Natural killer cell (primary cell): ENCODE measurements around the gene BLM. TPM values are rescaled to one million over a fixed set of nuclear protein-coding genes. Genes with fewer than 3 reads are reported as not detected.

ENCODE experiments used
- ATAC-seq, 3 donors: fragments of 150-1000 bp in 2 of 3; fragments of 200-7000 bp in 1 of 3; cut with Tn5 transposase; 1 replicate in 1 of 3; 2 replicates in 2 of 3; pipeline ENCODE4 v1.10.0; 2021; ENCODE audit warnings: mild to moderate bottlenecking in 2 of 3, moderate library complexity in 2 of 3
- DNase-seq, 2 donors: peaks; one replicate each; pipeline versions ENCODE4 v3.0.0 to v3.0.0-alpha.2; 2013 to 2021; ENCODE audit warnings: mixed read lengths in 1 of 2
- H3K27ac ChIP-seq: one replicate; pipeline ENCODE4 v1.5.1; 2013; ENCODE audit warnings: mild to moderate bottlenecking, low read length
- H3K27me3 ChIP-seq: one replicate; pipeline ENCODE4 v1.6.1; 2013; ENCODE audit warnings: low read length; ENCODE audit not compliant: control insufficient read depth, insufficient read depth
- H3K36me3 ChIP-seq: one replicate; pipeline ENCODE4 v1.6.1; 2013; ENCODE audit warnings: low read length; ENCODE audit not compliant: control insufficient read depth, insufficient read depth
- H3K4me1 ChIP-seq: one replicate; pipeline ENCODE4 v1.6.1; 2013; ENCODE audit warnings: low read length; ENCODE audit not compliant: control insufficient read depth, insufficient read depth
- H3K4me3 ChIP-seq: one replicate; pipeline ENCODE4 v1.5.1; 2013; ENCODE audit warnings: low read length
- H3K9me3 ChIP-seq: one replicate; pipeline ENCODE4 v1.6.1; 2013; ENCODE audit warnings: low read length; ENCODE audit not compliant: control insufficient read depth, insufficient read depth
- H3K27ac Mint-ChIP-seq, 2 donors: one replicate each; pipeline ENCODE4 v1.8.0; 2022; ENCODE audit warnings: mild to moderate bottlenecking in 2 of 2, mixed read lengths in 2 of 2, moderate library complexity in 1 of 2
- H3K27me3 Mint-ChIP-seq, 2 donors: one replicate each; pipeline ENCODE4 v1.8.0; 2022; ENCODE audit warnings: low read depth in 2 of 2, mixed read lengths in 2 of 2
- H3K36me3 Mint-ChIP-seq: one replicate; pipeline ENCODE4 v1.8.0; 2022; ENCODE audit warnings: mixed read lengths
- H3K4me1 Mint-ChIP-seq, 2 donors: one replicate each; pipeline ENCODE4 v1.8.0; 2022; ENCODE audit warnings: mixed read lengths in 2 of 2
- H3K4me3 Mint-ChIP-seq: one replicate; pipeline ENCODE4 v1.8.0; 2022; ENCODE audit warnings: mild to moderate bottlenecking, moderate library complexity, mixed read lengths
- H3K9me3 Mint-ChIP-seq, 2 donors: one replicate each; pipeline ENCODE4 v1.8.0; 2022; ENCODE audit warnings: mixed read lengths in 2 of 2
- CTCF ChIP-seq: fragments of 200-600 bp; IDR thresholded peaks from one replicate; pipeline ENCODE4 v1.8.0; 2022; ENCODE audit warnings: antibody characterized with exemption
- WGBS: methylation state at CpG from one replicate; pipeline ENCODE4 v1.1.7; 2013; ENCODE audit warnings: missing lambda C conversion rate; ENCODE audit not compliant: insufficient coverage; 5-methylcytosine and 5-hydroxymethylcytosine counted together
- intact Hi-C: fragments of 100-400 bp; cut with micrococcal nuclease; formaldehyde crosslinking; loops from one replicate; pipeline ENCODE4 v1.14.2; 2022
- total RNA-seq, 4 donors: library from RNA; stranded (reverse); fragments of 120-200 nt in 1 of 4; gene quantifications; one replicate each; pipeline versions ENCODE4 v1.2.3 to v1.2.4, GENCODE V29; 2013 to 2022

Gene BLM
- total RNA-seq, 3 donors from 2014 or later (not counting 1 experiment from before 2014, with no cell fraction given): 9.9 to 15.9 (median 14.1) TPM

- no peak overlapping the region for H3K27ac Mint-ChIP-seq
- no peak for TF ChIP-seq CTCF
- H3K27me3 Mint-ChIP-seq: no peaks in the 10 kb centered on the region
- Histone ChIP-seq H3K27ac (no peak overlapping the region), H3K4me1 (no peaks in the 10 kb centered on the region), H3K9me3 (no peaks in the 10 kb centered on the region), H3K27me3 (no peaks in the 10 kb centered on the region), H3K4me3 (no peak overlapping the region), H3K36me3 (peaks cover 22% of the 10 kb centered on the region)
- H3K4me3 Mint-ChIP-seq: no peak overlapping the region
- peaks cover 0 to 9% of the 10 kb centered on the region in 2 donors for H3K4me1 Mint-ChIP-seq
- DNase-seq (no peak), ATAC-seq (no peak)
- intact Hi-C loops: no loop called here
- 92% methylated on average over 6 of the region's 6 CpGs for WGBS
- peaks cover 8% of the 10 kb centered on the region for H3K36me3 Mint-ChIP-seq
- no peaks in the 10 kb centered on the region for H3K9me3 Mint-ChIP-seq
Measured at GRCh38 chr15:90762109-90762508, 45.0 kb downstream of the BLM start.

GRCh38 chr15:90763366-90764099 is 46.4 kb downstream of the BLM start:
- Histone ChIP-seq H3K9me3 (no peaks in the 10 kb centered on the region), H3K27me3 (no peaks in the 10 kb centered on the region), H3K4me3 (no peak overlapping the region), H3K27ac (no peak overlapping the region), H3K4me1 (no peaks in the 10 kb centered on the region), H3K36me3 (peaks cover 19% of the 10 kb centered on the region)
- DNase-seq (no peak), ATAC-seq (no peak)
- intact Hi-C loops: no loop called here
- Mint-ChIP-seq H3K27me3 (no peaks in the 10 kb centered on the region), H3K9me3 (no peaks in the 10 kb centered on the region), H3K4me3 (no peak overlapping the region), H3K27ac (no peak overlapping the region), H3K4me1 (peaks cover 0 to 9% of the 10 kb centered on the region in 2 donors), H3K36me3 (no peaks in the 10 kb centered on the region)
- no peak for TF ChIP-seq CTCF
- 96% methylated on average over 4 of the region's 4 CpGs for WGBS

- Mint-ChIP-seq H3K27me3 (no peaks in the 10 kb centered on the region), H3K9me3 (no peaks in the 10 kb centered on the region), H3K27ac (peak overlapping the region in 1 of 2 donors; percentile 18), H3K36me3 (no peaks in the 10 kb centered on the region), H3K4me1 (peaks cover 0 to 9% of the 10 kb centered on the region in 2 donors), H3K4me3 (no peak overlapping the region)
- intact Hi-C loops: no loop called here
- TF ChIP-seq CTCF: no peak
- Histone ChIP-seq H3K9me3 (no peaks in the 10 kb centered on the region), H3K4me1 (no peaks in the 10 kb centered on the region), H3K4me3 (no peak overlapping the region), H3K27me3 (no peaks in the 10 kb centered on the region), H3K27ac (no peak overlapping the region), H3K36me3 (peaks cover 23% of the 10 kb centered on the region)
- ATAC-seq (no peak), DNase-seq (no peak)
- 100% methylated on average over 1 of the region's 2 CpGs for WGBS
Measured at GRCh38 chr15:90765531-90765930, 48.4 kb downstream of the BLM start.

- Histone ChIP-seq H3K27ac (no peak overlapping the region), H3K4me3 (no peak overlapping the region), H3K27me3 (no peaks in the 10 kb centered on the region), H3K9me3 (no peaks in the 10 kb centered on the region), H3K36me3 (peaks cover 20% of the 10 kb centered on the region), H3K4me1 (no peaks in the 10 kb centered on the region)
- H3K4me3 Mint-ChIP-seq: no peak overlapping the region
- peaks cover 0 to 9% of the 10 kb centered on the region in 2 donors for H3K4me1 Mint-ChIP-seq
- intact Hi-C loops: no loop called here
- H3K36me3 Mint-ChIP-seq: no peaks in the 10 kb centered on the region
- 96% methylated on average over 3 of the region's 3 CpGs for WGBS
- no peaks in the 10 kb centered on the region for H3K27me3 Mint-ChIP-seq
- H3K9me3 Mint-ChIP-seq: no peaks in the 10 kb centered on the region
- DNase-seq: no peak
- no peak for TF ChIP-seq CTCF
- no peak for ATAC-seq
- peak overlapping the region in 1 of 2 donors; percentile 18 for H3K27ac Mint-ChIP-seq
Measured at GRCh38 chr15:90765966-90766365, 48.8 kb downstream of the BLM start.
